PFSK-1 (cell line): ENCODE results near the gene ARL1.

ENCODE experiments used
- POLR2AphosphoS5 ChIP-seq: IDR thresholded peaks from 2 replicates; pipeline ENCODE4 v1.6.1; 2012; ENCODE audit warnings: low read depth, mild to moderate bottlenecking, control low read depth, low read length, moderate library complexity
- REST ChIP-seq, 2 experiments: IDR thresholded peaks; 2 replicates each; pipeline versions ENCODE4 v1.6.1 to v1.8.0; 2011 to 2012; ENCODE audit warnings: low read depth in 2 of 2, low read length in 2 of 2, control low read depth in 1 of 2, inconsistent platforms in 1 of 2, mild to moderate bottlenecking in 1 of 2, moderate library complexity in 1 of 2; ENCODE audit not compliant: insufficient read depth in 1 of 2
- SIN3A ChIP-seq: IDR thresholded peaks from 2 replicates; pipeline ENCODE4 v1.6.1; 2012; ENCODE audit warnings: mild to moderate bottlenecking, low read length, moderate library complexity, borderline replicate concordance; ENCODE audit not compliant: insufficient read depth

GRCh38 chr12:101379149-101379548, 28.4 kb downstream of the ARL1 start:
- no peak for TF ChIP-seq POLR2AphosphoS5
- no peak for TF ChIP-seq REST (IDR thresholded peaks at IDR 0.05; ENCODE audit: insufficient read depth in 1 of 2, low read depth in 2 of 2, low read length in 2 of 2)
- no peak for TF ChIP-seq SIN3A
